T-helper 1 cell treated with Interleukin-12 subunit alpha and Interleukin-12 subunit beta and Interleukin-4 antibody, amounts not matched to agents 30 μg/mL and 1 μg/mL, for 36 hours (primary cell): Measurements from ENCODE around the gene DIS3L2.

Experiments
- H3K27ac Mint-ChIP-seq: one replicate; pipeline ENCODE4 v1.8.0; 2021; ENCODE audit warnings: mild to moderate bottlenecking, mixed read lengths
- H3K27me3 Mint-ChIP-seq: one replicate; pipeline ENCODE4 v1.8.0; 2021; ENCODE audit warnings: low read depth, mixed read lengths
- H3K36me3 Mint-ChIP-seq: one replicate; pipeline ENCODE4 v1.8.0; 2021; ENCODE audit warnings: low read depth, mixed read lengths
- H3K4me1 Mint-ChIP-seq: one replicate; pipeline ENCODE4 v1.8.0; 2021; ENCODE audit warnings: low read depth, mixed read lengths
- H3K4me3 Mint-ChIP-seq: one replicate; pipeline ENCODE4 v1.8.0; 2021; ENCODE audit warnings: mild to moderate bottlenecking, moderate library complexity, mixed read lengths
- H3K9me3 Mint-ChIP-seq: one replicate; pipeline ENCODE4 v1.8.0; 2021; ENCODE audit warnings: mixed read lengths

The DIS3L2 gene

DNA sequence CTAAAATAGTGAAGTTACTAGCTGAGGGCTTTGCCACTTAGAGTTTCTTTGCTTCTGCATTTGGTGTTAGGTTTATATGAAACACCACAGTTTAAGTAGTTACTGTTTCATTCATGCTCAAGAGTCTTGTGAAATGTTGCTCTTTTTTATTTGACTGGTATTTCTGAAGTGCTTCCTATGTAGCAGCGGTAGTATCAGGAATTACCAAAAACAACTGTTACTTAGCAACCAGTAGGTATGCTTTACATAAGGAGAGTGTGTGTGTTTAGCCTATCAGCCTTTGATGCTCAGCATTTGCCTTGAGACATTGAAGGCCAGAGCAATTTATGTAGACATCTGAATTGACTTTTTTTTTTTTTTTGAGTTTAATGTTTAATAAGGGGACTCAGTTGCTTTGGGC, 3.6 kb downstream of the DIS3L2 start:
- no peak overlapping the region for H3K27ac Mint-ChIP-seq

DNA sequence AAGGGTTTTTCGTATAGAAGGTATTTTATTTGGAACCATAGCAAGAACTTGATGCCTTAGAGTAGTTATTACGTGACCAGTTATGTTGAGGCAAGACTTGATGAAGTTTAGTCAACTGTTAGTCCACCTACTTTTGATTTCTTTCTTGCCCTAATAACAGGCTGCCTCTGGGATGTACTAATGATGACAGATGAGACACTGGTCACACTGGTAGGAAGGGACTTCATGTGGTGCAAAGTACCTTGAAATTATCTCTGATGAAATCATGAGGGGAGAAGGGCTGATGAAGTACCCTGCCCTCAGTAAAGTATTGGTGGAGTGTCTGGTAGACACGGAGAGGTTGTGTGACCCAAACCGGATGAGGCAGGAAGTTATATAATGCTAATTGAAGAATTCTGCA, 5.4 kb downstream of the DIS3L2 start:
- peaks cover 13% of the 10 kb centered on the region for H3K9me3 Mint-ChIP-seq
- H3K27ac Mint-ChIP-seq = no peak overlapping the region
- H3K4me1 Mint-ChIP-seq = peaks cover 19% of the 10 kb centered on the region
- no peaks in the 10 kb centered on the region for H3K27me3 Mint-ChIP-seq
- peaks cover 11% of the 10 kb centered on the region for H3K36me3 Mint-ChIP-seq
- H3K4me3 Mint-ChIP-seq = no peak overlapping the region

More for the DNA sequence above, 3.6 kb downstream of the DIS3L2 start:
- H3K9me3 Mint-ChIP-seq = peaks cover 17% of the 10 kb centered on the region
- H3K27me3 Mint-ChIP-seq = no peaks in the 10 kb centered on the region
- H3K4me1 Mint-ChIP-seq = peaks cover 24% of the 10 kb centered on the region
- H3K4me3 Mint-ChIP-seq = no peak overlapping the region
- peaks cover 16% of the 10 kb centered on the region for H3K36me3 Mint-ChIP-seq

DNA sequence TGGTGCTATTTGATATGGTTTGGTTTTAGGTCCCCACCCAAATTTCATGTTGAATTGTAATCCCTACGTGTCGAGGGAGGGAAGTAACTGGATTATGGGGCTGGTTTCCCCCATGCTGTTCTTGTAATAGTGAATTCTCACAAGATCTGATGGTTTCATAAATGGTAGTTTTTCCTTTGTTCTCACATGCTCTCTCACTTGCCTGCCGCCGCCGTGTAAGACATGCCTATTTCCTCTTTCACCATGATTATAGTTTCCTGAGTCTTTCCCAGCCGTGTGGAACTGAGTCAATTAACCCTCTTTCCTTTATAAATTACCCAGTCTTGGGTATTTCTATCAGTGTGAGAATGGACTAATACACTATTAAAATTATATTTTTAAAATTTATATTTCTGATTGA, 7.3 kb downstream of the DIS3L2 start:
- Mint-ChIP-seq H3K4me1 (peaks cover 11% of the 10 kb centered on the region), H3K9me3 (peaks cover 13% of the 10 kb centered on the region), H3K27ac (no peak overlapping the region), H3K36me3 (peaks cover 14% of the 10 kb centered on the region), H3K27me3 (no peaks in the 10 kb centered on the region), H3K4me3 (no peak overlapping the region)

DNA sequence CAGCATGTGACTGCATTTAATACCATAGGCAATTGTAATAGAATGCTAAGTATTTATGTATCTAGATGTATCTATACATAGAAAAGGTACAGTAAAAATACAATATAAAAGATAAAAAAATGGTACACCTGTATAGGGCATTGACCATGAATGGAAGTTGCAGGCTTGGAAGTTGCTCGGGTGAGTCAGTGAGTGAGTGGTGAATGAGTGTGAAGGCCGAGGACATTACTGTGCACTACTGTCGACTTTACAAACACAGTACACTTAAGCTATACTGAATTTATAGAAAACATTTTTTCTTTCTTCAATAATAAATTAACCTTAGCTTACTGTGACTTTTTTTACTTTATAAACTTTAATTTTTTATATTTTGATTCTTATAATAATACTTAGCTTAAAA, 8.9 kb downstream of the DIS3L2 start:
- Mint-ChIP-seq H3K36me3 (peaks cover 14% of the 10 kb centered on the region), H3K9me3 (peaks cover 13% of the 10 kb centered on the region), H3K4me3 (no peak overlapping the region), H3K27ac (no peak overlapping the region), H3K27me3 (no peaks in the 10 kb centered on the region), H3K4me1 (peaks cover 3% of the 10 kb centered on the region)

DNA sequence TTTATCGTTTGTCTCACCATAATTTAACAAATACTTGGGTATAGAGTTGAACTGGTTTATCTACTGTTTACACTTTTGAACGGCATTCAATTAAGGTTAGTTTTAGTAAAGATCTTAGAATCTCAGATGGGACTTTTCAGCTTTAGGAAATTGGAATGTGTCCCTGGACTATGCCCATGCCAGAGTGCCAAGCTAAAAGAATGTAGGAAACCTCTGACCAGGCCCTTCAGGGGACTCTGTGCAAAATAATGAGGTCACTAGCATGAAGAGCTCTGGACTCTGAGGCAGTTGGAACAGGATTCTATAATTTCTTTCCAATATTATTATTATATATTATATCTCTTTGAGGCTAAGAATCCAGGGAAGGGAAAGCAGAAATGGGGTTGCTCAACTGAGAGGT, 13.5 kb downstream of the DIS3L2 start:
- Mint-ChIP-seq H3K27me3 (no peaks in the 10 kb centered on the region), H3K27ac (no peak overlapping the region), H3K36me3 (peaks cover 3% of the 10 kb centered on the region), H3K4me1 (no peaks in the 10 kb centered on the region), H3K4me3 (no peak overlapping the region), H3K9me3 (no peaks in the 10 kb centered on the region)

DNA sequence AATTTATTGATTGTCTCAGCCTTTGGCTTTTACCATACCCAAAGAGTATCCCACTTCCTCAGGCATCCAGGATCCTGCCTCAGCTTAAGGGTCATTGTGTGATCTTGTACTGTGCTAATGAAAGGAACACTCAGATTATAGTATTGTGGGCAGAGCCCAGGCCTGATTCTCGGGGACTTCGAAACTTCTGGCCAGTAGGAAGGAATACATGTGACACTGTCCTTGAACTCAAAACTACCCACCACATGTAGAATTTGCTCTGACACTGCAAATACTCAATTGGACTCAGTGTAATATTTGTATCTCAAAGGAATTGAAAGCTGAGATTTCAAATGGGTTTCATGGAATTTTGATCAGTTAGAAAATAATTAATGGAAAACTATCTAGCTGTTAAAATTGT, 15.9 kb downstream of the DIS3L2 start:
- no peaks in the 10 kb centered on the region for H3K9me3 Mint-ChIP-seq
- no peak overlapping the region for H3K27ac Mint-ChIP-seq

DNA sequence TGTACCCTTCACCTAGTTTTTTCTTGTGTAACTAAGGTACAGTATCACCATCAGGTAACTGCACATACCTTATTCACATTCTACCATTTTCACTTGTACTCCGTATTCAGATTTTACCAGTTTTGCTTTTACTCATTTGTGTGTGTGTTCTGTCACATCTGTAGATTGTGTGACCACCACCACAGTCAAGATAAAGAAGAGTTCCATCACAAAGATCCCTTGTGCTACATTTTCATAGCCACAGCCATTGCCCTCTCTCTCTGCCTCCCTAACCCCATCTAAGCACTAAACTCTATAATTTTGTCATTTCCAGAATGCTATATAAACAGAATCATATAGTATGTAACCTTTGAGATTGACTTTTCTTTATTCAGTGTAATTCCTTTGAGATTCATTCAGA, 23.5 kb downstream of the DIS3L2 start:
- Mint-ChIP-seq H3K4me3 (no peak overlapping the region), H3K27me3 (no peaks in the 10 kb centered on the region), H3K27ac (no peak overlapping the region), H3K9me3 (no peaks in the 10 kb centered on the region), H3K4me1 (no peaks in the 10 kb centered on the region), H3K36me3 (no peaks in the 10 kb centered on the region)

More for the DNA sequence above, 15.9 kb downstream of the DIS3L2 start:
- Mint-ChIP-seq H3K27me3 (no peaks in the 10 kb centered on the region), H3K4me1 (no peaks in the 10 kb centered on the region), H3K36me3 (peaks cover 3% of the 10 kb centered on the region), H3K4me3 (no peak overlapping the region)

DNA sequence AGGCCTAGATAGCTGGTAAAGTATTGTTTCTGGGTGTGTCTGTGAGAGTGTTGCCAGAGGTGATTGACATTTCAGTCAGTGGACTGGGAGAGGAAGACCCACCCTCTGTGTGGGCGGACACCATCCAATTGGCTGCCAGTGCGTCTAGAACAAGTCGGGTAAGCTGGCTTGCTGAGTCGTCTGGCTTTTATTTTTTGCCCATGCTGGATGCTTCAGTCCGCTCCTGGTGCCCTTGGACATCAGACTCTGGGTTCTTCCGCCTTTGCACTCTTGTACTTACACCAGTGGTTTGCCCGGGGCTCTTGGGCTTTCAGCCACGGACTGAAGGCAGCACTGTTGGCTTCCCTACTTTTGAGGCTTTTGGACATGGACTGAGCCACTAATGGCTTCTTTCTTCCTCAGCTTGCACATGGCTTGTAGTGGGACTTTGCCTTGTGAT, 24.3 kb downstream of the DIS3L2 start:
- Mint-ChIP-seq H3K27me3 (no peaks in the 10 kb centered on the region), H3K4me3 (no peak overlapping the region), H3K9me3 (no peaks in the 10 kb centered on the region), H3K4me1 (no peaks in the 10 kb centered on the region), H3K36me3 (no peaks in the 10 kb centered on the region), H3K27ac (no peak overlapping the region)

DNA sequence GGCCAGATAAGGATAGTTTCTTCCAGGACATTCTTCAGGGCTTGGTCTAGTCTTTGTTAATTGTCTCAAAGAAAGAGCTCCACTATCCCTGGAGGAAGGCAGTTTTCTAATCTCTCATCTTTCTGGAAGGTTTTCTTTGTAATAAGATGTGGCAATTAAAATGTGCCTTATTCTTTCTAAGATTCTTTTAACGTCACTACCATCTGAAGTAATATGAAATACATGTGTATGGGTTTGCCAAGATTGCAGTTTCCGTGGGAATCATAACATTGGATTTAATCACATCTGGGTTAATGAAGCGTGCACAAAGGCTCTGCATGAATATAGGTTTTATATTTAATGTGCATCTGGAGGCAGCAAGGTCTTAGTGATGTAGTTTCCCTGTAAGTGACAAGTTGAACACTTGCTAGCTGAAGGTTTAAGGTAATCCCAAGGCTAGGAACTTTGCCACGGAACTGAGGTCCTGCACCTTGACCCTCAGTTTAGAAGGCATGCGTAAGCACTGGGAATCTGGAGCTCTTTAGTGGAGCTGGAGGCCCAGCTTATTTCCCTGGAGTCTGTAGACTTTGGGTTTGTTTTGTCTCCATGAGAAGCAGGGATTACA, 25.7 kb downstream of the DIS3L2 start:
- Mint-ChIP-seq H3K4me1 (no peaks in the 10 kb centered on the region), H3K27ac (no peak overlapping the region), H3K27me3 (no peaks in the 10 kb centered on the region), H3K36me3 (no peaks in the 10 kb centered on the region), H3K4me3 (no peak overlapping the region), H3K9me3 (no peaks in the 10 kb centered on the region)

DNA sequence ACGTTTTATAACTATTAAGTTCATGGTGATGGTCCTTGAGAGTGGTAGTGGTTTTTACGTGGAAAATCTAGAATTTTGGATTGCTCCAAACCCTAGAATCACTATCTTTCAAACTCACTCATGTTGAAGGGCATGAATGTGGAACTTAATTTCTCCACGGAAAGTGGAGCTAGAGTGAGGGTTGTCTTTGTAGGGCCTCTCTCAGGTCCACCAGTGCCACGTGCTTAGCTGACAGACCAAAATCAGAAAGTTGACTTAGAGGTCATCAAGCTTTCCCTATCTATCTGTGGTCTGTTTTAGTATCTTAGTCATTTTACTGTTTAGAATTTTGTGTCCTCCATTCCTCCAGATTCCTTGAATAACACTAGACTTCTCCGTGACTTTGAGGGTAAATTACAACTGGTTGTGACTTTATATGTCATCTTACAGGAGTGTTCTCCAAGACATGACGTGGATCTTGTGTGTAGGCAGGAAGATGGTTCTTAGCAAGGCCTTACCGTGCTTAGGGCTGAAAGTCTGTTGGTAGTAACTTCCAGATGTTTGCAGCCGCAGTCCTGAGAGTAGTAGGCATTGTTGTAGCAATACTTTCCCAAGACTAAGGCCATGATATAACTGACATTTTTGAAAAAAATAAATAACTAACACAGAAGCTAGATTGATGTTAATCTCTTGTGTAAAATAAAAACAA, 26.8 kb downstream of the DIS3L2 start:
- no peak overlapping the region for H3K27ac Mint-ChIP-seq
- H3K4me3 Mint-ChIP-seq = no peak overlapping the region
- no peaks in the 10 kb centered on the region for H3K36me3 Mint-ChIP-seq
- H3K9me3 Mint-ChIP-seq = no peaks in the 10 kb centered on the region
- H3K27me3 Mint-ChIP-seq = no peaks in the 10 kb centered on the region
- H3K4me1 Mint-ChIP-seq = no peaks in the 10 kb centered on the region

DNA sequence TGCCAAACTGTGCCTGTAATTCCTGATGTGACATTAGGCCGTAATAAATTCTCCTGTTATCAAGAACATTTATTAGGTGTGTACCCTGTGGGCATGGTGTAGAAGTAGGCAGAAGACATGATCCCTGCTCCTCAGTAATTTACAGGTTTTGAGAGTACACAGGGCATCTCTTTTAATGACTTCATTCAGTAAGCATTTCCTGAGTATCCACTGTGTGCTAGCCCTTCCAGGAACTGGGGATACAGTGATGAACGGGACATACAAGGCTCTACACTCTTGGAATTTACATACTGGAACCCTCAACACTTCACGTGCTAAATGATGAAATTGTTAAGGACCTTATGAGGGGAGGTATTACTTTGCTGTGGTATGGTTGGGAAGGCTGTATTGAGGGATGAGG, 30.2 kb downstream of the DIS3L2 start:
- Mint-ChIP-seq H3K27ac (no peak overlapping the region), H3K9me3 (no peaks in the 10 kb centered on the region), H3K27me3 (no peaks in the 10 kb centered on the region), H3K4me1 (no peaks in the 10 kb centered on the region), H3K4me3 (no peak overlapping the region), H3K36me3 (no peaks in the 10 kb centered on the region)

DNA sequence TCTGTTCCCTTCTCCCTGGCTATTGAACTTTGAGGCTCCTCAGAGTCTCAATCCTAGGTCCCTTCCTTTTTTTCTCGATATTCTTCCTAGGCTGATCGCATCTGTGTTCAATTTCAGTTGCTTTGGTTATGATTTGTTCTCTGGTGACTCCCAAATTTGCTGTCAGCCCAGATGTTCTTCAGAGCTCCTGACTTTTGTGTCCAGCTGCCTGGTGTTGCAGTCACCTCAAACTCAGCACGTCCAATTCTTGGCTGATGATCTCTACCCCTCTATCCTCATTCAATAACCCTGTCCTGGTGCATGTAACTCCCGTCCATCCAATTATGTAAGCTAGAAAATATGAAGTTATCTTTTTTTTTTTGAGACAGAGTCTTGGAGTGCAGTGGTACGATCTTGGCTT, 31.4 kb downstream of the DIS3L2 start:
- Mint-ChIP-seq H3K27ac (no peak overlapping the region), H3K4me1 (no peaks in the 10 kb centered on the region)

DNA sequence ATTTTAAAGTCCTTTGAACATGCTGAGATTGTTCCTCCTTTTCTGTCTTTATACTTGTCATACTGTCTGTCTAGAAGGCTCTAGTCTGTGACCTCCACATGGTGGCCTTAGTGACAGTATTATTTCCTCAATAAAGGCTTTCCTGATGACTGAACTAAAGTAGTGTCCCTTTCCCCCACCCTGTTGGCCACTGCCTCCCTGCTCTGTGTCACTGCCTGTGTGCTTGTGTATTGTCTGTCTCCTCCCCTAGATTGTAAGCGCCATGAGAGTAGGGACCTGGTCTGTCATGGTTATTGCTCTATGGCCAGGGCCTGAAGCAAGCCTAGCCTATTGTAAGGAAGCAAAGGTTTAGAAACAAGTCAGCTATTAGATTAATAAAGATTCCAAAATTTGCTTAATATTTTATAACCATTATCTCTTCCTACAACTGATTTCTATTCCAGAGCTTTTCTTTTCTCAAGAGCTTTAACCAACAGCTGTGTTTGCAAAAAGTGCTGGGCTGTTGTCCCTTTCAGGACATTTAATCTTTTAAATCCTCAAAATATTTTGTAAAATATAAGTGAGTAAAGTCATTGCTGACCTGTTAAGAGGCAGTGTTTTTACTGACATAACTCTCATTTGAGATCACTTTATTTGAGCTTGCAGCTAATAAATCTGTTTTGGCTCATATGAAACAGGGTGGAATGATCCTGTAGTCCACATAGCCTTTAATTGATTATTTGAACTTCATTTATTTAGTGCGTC, 35.5 kb downstream of the DIS3L2 start:
- no peak overlapping the region for H3K4me3 Mint-ChIP-seq
- H3K36me3 Mint-ChIP-seq = no peaks in the 10 kb centered on the region
- H3K9me3 Mint-ChIP-seq = no peaks in the 10 kb centered on the region
- no peaks in the 10 kb centered on the region for H3K4me1 Mint-ChIP-seq
- H3K27ac Mint-ChIP-seq = no peak overlapping the region
- H3K27me3 Mint-ChIP-seq = peaks cover 7% of the 10 kb centered on the region

More for the DNA sequence above, 31.4 kb downstream of the DIS3L2 start:
- peaks cover 5% of the 10 kb centered on the region for H3K27me3 Mint-ChIP-seq
- H3K36me3 Mint-ChIP-seq = no peaks in the 10 kb centered on the region
- no peaks in the 10 kb centered on the region for H3K9me3 Mint-ChIP-seq
- H3K4me3 Mint-ChIP-seq = no peak overlapping the region

DNA sequence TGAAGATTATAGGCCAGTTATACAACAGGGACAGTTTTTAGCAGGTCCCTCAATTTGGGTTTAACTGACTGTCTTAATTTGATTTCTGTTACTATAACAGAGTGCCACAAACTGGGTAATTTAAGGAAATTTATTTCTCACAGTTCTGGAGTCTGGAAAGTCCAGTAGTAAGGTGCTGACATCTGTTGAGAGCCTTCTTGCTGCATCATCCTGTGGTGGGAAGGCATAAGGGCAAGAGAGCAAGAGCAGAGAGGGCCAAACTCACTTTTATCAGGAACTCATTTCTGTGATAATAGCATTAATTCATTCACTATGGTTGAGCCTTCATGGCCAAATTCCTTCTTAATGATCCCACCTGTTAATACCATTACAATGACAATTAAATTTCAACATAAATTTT, 36.5 kb downstream of the DIS3L2 start:
- Mint-ChIP-seq H3K9me3 (no peaks in the 10 kb centered on the region), H3K36me3 (peaks cover 2% of the 10 kb centered on the region), H3K4me3 (no peak overlapping the region), H3K27me3 (peaks cover 7% of the 10 kb centered on the region), H3K4me1 (peaks cover 2% of the 10 kb centered on the region), H3K27ac (no peak overlapping the region)

DNA sequence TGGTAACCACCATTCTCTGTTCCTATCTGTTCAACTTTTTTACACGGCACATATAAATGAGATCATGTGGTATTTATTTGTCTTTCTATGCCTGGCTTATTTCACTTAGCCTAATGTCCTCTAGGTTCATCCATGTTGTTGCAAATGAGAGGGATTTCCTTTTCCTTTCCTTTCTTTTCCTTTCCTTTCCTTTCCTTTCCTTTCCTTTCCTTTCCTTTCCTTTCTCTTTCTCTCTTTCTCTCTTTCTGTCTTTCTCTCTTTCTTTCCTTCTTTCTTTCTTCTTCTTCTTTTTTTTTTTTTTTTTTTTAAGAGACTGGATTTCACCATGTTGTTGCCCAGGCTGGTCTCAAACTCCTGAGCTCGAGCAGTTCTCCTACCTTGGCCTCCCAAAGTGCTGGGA, 38.9 kb downstream of the DIS3L2 start:
- no peak overlapping the region for H3K4me3 Mint-ChIP-seq
- H3K9me3 Mint-ChIP-seq = no peaks in the 10 kb centered on the region
- no peak overlapping the region for H3K27ac Mint-ChIP-seq
- peaks cover 2% of the 10 kb centered on the region for H3K36me3 Mint-ChIP-seq
- H3K27me3 Mint-ChIP-seq = peaks cover 7% of the 10 kb centered on the region
- peaks cover 2% of the 10 kb centered on the region for H3K4me1 Mint-ChIP-seq
